GM19328 (cell line): Measurements from ENCODE around the gene ADAD2.

Experiments used
- ATAC-seq: cut with Tn5 transposase; IDR thresholded peaks from one replicate; pipeline ENCODE4 v1.9.1; 2021; ENCODE audit warnings: mild to moderate bottlenecking, moderate library complexity; ENCODE audit not compliant: unreplicated experiment

ADAD2 gene

GRCh38 chr16:84244728-84245127, 53.8 kb downstream of the ADAD2 start:
- no peak for ATAC-seq

DNA sequence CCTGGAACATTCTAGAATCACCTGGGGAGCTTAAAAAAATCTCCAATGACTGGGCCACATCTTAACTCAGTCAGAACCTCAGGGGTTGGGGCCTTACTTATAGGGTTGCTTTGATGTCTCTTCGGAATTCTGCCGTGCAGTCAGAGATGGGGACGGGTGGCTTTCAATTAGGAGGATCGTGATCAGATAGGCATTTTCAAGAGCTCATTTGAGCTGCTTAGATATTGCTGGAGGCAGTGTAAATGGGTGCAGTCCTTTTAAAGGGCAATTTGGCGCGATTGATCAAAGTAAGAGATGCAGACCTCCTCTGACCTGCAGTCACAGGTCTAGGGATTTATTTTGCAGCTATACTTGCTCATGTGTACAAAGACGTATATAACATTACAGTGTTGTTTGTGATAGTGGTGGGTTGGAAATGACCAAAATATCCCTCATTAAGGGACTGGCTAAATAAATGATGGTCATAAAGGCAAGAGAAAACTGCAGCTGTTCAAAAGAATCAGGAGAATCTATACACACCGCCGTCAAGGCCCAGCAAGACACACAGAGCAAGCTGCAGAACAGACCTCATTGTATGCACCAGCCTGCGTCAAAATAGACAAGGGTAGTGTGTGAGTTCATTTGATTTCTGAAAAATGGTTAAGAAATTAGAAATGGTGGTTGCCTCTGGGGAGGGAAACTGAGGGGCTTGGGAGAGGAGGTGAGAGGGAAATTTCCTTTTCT, 55.2 kb downstream of the ADAD2 start:
- no peak for ATAC-seq

- no peak for ATAC-seq
These were observed 55.7 kb downstream of the ADAD2 start for GRCh38 chr16:84246679-84247077.
